AML-193 (cell line): ENCODE results near the gene ZNF23.

Experiments
- DNase-seq, 2 experiments: peaks; one replicate each; lab custom pipeline; 2025; lab: John Stamatoyannopoulos, UW

ZNF23 gene

DNA sequence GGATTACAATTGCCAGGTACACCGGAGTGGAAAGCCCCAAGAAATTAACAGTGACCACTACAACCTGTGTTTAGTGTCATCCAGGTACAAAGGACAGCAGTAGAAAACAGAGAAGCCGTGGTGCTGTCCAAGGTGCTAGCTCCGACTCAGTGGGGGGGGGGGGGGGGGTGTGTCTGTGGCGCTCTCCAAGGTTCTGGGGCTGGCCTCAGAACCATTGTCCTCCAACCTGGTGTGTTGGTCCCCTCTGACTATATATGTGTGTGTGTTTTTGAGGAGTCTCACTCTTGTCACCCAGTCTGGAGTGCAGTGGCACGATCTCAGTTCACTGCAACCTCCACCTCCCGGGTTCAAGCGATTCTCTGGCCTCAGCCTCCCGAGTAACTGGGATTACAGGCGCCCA, 5.8 kb upstream of the ZNF23 start:
- DNase-seq: peak; percentile 31

DNA sequence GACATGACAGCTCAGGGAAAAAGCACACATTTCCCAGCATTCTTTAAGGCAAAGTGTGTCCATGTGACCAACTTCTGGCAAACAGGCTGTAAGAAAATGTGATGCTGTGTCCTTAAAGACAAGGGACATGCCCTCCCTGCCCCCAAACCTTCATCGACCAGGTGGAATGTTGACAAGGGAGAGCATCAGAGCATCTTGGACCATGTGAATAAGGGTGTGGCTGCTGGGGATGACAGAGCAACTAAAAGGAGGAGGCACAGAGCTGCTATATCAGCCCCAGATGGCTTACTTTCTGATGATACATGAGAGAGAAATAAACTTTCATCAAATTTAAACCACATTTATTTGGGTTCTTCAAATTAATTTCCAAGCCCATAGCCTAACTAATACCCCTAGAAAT, 2.2 kb upstream of the ZNF23 start:
- DNase-seq: no peak

DNA sequence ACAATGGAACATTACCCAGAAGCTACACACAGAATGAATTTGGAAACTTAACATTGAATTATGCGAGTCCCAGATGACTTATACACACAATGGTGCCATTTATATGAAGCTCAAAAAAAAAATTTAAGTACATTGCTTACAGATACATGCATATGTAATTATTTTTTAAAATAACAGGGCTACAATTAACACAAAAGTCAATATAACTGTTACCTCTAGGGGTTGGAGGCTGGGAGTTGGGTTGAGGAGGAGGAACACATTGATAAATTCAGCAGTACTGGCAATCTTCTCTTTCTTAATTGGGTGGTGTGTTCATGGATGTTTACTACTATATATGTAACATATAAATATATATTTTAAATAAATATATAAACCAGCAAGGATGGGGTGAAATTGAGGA, 1.1 kb downstream of the ZNF23 start:
- DNase-seq: peak in 1 of 2 experiments; percentile 7

DNA sequence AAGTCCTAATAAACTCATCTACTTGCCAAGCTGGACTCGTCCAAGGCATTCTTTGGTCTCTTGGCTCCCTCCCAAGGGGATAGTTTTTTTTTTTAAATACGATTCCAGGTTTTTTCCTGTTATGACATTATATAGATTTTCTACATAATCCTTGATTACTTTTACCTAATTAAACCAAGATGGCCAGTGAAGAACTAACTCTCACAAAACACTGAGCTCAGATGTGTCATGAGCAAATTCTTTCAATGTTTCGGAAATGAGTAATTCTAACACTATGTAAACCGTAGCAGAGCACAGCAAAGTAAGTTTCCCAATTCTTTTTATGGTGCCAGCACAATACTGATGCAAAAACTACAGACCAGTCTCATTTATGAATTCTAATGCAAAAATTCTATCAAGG, 1.8 kb downstream of the ZNF23 start:
- no peak for DNase-seq

DNA sequence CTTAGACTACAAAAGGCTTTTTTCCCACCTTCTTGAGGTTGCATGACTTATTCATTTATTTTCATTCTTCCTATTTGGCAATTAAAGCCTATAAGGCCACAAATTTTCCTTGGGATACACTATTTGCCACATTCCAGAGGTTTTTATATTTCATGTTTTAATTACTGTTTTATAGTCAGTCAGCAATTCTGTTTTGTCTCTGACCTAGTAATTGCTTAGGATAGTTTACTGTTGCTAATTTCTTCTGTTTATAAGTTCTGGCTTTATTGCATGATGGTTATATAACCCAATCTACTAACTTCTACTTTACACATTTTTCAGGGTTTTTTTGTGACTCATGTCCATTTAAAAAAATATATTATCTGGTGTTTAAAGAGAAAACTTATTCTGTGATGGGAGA, 2.5 kb downstream of the ZNF23 start:
- no peak for DNase-seq

DNA sequence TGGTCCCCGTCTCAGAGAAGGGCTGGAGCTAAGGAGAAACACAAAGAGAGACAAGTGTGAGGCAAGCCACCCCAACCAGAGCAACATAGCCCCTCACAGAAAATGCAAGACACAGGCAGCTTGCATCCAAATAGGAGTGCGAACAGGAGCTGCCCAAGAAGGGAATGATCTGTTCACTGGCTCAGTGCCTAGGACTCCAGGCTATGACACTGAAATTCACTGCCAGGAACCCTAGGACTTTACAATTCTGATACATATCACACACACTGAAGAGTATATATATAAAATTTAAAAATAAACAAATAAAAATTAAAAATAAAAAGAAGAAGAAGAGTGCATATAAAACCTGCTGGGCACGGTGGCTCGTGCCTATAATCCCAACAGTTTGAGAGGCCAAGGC, 5.2 kb downstream of the ZNF23 start:
- DNase-seq: no peak

DNA sequence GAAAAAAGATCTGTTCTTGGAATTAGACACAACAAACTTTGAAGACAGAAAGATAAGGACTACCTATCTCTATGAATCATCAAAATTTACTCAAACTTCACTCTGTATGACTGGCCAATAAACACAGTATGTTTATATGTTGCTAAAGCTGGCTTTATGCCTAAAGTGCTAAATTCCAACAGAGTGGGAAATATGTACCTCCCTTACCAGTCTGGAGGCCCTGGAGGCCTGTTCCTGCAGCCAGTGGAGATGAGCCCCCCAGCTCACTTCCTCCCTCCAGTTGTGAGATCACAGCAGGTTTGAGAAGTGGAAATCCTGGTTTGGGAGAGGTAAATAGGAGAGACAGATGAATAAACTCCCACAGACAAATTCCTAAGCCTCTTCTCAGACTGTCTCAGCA, 9.0 kb downstream of the ZNF23 start:
- DNase-seq: no peak

DNA sequence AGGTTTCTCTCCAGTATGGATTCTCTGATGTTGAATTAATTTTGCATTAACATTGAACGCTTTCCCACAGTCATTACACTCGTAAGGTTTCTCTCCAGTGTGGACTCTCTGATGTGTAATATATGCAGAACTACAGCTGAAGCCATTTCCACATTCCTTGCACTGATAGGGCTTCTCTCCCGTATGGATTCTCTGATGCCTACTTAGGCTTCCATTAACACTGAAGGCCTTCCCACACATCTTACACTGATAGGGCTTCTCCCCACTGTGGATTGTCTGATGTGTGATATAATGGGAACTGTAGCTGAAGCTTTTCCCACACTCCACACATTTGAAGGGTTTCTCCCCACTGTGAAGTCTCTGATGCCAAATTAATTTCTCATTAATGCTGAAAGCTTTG, 13.0 kb downstream of the ZNF23 start:
- DNase-seq: no peak

DNA sequence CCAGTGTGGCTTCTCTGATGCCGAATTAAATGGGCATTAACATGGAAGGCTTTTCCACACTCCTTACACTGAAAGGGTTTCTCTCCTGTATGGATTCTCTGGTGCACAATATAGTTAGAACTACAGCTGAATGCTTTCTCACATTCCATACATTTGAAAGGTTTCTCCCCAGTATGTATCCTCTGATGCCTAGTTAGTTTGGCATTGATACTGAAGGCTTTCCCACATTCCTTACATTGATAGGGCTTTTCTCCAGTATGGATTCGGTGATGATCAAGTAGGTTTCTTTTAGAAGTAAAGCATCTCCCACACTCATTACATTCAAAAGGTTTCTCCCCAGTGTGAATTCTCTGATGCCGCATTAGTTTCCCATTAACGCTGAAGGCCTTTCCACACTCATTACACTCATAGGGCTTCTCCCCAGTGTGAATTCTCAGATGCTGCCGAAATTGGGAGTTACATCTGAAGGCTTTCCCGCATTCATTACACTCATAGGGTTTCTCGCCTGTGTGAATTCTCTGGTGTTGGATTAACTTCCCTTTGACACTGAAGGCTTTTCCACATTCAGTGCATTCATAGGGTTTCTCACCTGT, 13.7 kb downstream of the ZNF23 start:
- DNase-seq: no peak

DNA sequence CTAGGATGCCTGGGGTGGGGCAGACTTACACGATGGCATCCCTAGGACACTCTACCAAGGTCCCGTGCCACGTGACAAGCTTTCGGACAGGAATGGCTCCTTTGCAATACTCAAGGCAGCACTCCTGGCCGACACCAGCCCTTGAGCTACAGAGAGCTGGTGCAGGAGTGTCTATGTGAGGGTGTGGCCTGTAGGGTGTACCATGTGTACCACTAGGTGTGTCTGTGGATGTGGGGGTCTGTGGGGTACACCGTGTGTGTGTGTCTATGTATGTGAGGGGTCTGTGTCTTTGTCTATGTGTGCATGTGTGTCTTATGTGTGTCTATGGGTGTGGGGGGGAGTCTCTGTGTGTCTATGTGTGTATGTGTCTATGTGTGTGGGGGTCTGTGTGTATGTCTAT, 18.3 kb downstream of the ZNF23 start:
- no peak for DNase-seq

DNA sequence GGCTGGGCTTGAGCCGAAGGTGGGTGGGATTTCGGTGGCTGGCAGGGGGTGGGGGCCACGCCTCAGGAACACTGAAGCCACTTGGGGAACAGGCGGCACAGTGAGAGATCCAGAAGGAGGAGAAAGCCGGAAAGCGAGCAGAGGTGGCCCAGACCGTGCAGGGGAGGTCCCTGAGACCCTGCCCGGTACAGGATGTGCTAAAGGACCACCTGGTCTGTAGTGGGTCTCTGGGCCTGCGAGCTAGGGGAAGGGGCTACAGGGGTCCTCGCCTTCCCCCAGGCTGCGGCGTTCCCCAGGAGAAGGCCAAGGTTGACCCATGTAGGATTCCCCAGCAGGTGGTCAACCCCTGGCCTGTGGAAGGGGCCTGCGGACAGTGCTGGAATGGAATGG, 20.0 kb downstream of the ZNF23 start, which contains the start of gene TLE7:
Gene TLE7, minus strand, starts transcription at position 4 of the 390 bp plus-strand sequence. CDS start 8,730 bp downstream, outside the sequence.
- DNase-seq: no peak

DNA sequence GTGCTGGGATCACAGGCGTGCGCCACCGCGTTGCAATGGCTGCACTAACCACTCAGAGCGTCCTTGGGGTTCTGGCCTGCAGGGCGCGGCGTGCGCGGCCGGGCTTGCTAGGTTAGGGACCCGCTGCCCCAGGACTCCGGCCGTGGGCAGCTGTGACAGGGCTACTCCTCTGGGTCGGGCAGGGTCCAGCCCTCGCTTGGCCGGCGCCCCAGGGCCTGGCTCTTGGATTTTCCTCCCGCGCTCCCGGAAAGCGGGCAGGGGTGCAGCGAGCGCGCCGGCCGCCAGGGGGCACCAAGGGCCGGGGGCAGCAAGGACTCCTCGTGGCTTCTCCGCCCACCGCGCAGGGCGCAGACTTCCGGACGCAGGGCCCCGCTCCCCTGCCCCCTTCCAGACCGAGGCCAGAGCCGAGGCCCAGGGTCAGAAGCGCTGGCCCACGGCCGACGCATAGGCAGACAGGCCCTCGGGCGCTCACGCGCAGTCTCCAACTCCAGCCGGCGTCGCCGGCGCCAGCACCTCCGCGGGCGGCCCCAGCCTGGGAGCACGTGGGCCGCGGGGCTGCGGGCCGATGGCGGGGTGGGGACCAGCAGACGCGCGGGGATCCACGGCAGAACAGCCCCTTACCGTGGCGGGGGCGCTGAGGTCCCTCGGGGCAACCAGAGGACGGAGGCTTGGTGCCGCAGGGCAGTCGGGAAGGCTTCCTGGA, 20.5 kb downstream of the ZNF23 start:
- DNase-seq: no peak

DNA sequence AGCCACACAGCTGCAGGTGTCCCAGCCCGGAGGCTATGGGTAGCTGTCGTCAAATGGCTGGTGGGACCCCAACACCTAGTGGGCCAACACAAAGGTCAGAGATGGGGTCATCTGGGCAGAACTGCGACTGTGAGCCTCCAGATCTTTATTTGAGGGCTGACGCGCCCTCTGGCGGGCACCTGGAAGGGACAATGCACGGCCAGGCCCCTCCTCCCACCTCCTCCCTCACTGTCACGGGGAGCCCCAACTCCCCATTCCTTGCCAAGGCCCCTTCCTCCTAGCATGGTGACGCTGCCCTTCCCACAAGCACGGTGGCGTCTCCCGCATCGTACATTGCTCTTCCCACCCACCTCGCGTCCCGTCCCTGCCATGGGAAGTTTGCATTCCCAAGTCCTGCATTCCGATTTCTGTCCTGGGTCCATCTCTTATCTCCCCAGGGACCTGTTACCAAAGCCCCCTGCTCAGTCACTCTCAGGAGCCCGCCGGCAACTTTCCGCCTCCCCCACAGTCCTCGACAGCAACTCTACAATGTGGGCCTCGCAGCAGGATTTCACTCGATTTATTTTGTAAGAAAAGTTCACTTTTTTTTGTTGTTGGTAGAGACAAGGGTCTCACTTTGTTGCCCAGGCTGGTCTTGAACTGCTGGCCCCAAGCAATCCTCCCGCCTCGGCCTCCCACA, 21.2 kb downstream of the ZNF23 start:
- DNase-seq: no peak

DNA sequence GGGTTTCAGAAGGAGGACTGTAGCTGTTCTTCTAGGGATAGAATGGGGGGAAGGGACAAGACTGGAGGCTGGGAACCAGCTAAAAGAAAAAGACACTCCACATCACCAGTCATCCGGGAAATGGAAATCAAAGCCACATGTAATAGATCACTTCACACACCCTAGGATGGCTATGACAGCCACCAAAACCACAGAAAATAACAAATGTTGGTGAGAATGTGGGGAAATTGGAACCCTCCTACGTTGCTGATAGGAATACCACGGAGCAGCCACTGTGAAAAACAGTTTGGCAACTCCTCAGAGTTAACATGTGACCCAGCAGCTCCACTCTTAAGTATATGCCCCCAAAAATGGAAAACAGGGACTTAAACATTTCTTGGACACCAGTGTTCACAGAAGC, 22.5 kb downstream of the ZNF23 start:
- no peak for DNase-seq

DNA sequence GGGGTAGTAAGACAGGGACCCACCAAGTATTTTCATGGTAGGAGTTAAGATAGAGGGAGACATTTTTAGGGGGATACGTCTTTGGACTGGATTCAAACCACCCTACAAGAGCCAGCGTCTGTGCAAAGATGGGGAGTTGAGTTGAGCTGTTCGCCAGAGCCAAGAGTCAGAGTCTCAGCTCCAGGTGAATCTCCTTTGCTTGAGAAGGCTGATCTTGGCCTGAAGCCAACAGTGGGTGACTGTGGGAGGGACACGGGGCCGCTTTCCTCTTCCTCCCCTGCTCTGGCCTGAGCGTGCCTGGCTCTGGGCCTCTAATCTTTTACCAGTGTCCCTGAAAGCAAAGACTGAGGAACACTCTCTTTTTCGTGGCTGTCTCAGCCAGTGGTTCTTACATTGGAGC, 25.6 kb downstream of the ZNF23 start:
- DNase-seq: no peak

DNA sequence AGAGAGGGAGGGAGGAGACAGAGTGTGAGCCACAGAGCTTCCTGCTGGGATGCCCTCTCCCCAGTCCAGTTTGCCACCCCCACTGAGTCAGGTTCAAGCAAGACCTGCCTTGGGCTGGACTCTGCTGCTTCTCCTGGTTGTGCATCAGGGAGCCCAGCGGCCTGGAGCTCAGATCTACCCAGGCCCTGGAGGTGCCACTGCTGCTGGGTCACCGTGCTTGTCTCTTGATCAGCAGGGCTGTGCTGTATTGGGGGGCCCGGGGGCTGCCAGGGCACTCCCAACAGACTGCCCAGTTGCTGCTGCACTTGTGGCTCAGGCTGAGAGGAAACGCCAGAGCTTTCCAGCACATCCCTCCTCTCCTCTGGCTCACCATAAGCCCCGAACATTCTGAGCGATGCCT, 29.1 kb downstream of the ZNF23 start:
- no peak for DNase-seq

DNA sequence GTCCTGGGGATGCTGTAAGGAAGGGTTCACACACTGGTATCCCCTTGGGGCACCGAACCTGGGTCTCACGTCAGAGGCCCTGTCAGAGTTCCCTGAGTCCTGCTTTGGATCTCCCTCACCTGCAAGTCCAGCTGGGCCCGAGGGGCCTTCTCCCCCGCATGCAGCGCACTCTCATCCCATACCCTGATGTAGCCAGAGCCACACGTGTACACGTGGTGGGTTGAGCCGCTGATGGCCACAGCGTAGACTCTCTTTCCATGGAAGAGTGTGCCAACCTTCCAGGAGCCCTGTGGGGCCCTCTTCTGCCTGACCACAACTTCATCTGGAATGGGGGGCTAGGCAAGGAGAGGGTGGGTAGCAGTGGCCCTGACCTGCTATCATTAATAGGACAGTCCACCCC, 30.1 kb downstream of the ZNF23 start:
- DNase-seq: no peak

DNA sequence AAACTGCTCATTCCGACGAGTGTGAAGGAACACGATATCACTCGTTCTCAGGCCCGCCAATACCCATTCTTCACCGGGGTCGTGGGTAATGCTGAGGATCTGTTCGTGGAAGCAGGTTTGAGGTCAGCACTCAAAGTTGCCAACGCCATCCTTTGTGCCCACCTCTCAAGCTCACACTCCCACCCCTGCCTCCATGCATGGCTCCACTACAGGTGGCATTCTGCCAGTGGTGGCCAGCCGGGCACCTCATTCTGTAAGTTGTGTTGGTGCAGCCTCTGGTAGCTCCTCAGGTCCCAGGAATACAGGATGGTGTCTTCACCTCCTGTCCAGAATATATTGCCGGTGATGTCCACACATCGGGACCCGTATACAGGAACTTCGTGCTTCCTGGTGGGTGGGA, 30.9 kb downstream of the ZNF23 start:
- DNase-seq: no peak

DNA sequence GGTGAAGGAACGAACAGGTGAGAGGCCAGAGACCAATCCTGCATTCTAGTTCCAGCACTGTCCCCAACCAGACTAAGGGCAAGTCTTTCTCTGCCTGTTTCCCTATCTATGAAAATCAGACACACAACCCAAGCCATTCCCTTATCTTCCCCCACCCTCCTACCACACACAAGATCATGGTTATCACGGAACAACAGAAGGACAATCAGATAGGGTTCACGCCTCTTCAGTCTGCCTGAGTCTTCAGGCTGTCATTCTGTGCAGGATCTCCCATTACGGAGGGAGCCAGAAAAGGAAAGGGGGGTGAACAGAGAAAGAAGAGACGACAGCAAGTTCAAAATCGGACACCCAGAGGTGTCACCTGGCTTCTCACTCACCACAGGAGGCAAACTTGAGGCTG, 31.3 kb downstream of the ZNF23 start:
- no peak for DNase-seq

DNA sequence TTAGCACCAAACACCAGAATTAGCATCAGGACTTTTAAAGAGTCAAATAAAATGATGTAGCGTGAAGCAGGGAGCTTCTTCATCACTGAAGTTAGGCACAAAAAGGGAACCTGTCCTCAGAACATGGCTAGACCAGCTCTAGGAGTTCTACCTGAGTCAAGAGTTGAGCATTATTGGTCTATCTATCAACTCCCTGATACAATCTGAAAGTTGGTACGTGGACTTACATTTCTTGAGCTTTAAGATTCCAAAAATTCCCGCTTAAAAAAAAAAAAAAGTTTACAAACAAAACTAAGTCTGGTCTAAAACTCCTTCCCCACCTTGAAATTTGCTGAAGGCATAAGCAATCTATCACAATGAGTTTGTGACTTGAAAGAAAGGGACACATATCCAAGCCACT, 32.5 kb downstream of the ZNF23 start:
- DNase-seq: no peak

DNA sequence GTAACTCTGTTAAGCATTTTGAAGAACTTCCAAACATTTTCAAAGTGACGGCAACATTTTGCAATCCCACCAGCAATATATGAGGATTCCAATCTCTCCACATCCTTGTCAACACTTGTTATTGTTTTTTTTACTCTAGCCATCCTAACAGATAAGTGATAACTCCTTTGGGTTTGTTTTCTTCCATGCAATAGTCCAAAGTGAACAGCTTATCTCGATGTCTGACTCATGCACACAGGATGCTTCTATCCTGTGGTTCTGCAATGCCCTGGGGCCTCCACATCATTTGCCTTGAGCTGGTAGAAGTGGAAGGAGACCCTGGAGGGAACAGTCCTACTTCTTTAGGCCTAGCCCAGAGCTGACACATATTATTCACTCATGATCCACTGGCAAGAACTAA, 33.2 kb downstream of the ZNF23 start:
- no peak for DNase-seq

DNA sequence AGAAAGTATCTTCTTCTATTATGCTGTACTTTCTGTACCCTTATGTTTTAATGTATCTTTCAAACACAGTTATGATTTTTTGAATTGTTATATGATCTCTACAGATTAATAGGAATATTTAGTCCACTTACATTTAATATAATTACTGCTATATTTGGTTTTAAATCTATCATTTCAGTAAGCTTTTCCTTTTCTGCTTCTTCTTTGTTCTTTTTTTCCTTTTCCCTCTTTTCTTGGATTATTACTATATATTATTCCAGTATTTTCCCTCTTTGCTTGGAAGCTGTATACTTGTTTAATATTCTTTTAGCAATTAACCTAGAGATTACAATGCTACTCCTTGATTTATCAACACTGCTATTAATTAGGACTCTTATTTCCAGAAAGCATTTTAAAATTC, 33.7 kb downstream of the ZNF23 start:
- DNase-seq: no peak

DNA sequence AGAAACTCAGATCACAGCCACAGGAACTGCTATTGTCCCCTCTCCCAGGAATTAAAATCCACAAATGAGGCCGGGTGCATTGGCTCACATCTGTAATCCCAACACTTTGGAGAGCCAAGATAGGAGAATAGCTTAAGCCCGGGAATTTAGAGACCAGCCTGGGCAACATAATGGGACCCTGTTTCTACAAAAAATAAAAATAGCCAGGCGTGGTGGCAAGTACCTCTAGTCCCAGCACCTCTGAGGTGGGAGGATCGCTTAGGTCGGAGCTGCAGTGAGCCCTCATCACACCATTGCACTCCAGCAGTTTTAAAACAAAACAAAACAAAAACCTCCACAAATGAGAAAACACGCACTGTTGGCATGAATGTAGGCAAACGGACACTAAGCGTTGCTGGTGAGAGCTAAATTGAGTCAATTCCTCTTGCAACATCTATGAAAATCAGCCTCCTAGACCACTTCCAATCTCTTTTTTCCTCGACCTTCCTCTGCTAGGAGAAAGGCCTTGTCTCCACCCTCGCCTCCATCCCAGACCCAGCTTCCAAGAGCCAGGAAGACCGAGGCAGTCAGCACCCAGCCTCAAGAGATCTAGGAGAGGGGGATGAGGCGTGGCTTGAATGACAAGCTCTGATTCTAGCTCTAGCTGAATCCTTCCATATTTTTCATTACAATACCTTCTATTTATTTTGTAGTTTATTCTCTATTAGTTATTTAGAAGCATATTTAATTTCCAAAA, 35.0 kb downstream of the ZNF23 start:
- DNase-seq: no peak
